H9 (cell line): ENCODE results near the gene FSIP2. TPM values are rescaled to one million over a fixed set of nuclear protein-coding genes. Genes with fewer than 3 reads are reported as not detected.

Experiments
- DNase-seq: peaks from one replicate; pipeline ENCODE4 v3.0.0-alpha.2; 2017
- H2AFZ ChIP-seq: one replicate; pipeline ENCODE4 v1.6.1; 2013; ENCODE audit warnings: mild to moderate bottlenecking, low read length, control low read depth, moderate library complexity
- H2AK5ac ChIP-seq: 2 replicates; pipeline ENCODE4 v1.6.1; 2013; ENCODE audit warnings: low read length, control low read depth, mixed read lengths; ENCODE audit not compliant: insufficient read length
- H2BK120ac ChIP-seq: one replicate; pipeline ENCODE4 v1.6.1; 2013; ENCODE audit warnings: low read depth, mild to moderate bottlenecking, low read length, control low read depth, inconsistent platforms; ENCODE audit not compliant: poor library complexity, severe bottlenecking
- H2BK12ac ChIP-seq: 2 replicates; pipeline ENCODE4 v1.6.1; 2013; ENCODE audit warnings: low read length, control low read depth, mixed read lengths, low read depth; ENCODE audit not compliant: insufficient read length
- H2BK15ac ChIP-seq: 2 replicates; pipeline ENCODE4 v1.6.1; 2013; ENCODE audit warnings: low read depth, low read length, control low read depth
- H2BK20ac ChIP-seq: one replicate; pipeline ENCODE4 v1.6.1; 2013; ENCODE audit warnings: low read depth, mild to moderate bottlenecking, low read length, control low read depth, inconsistent platforms; ENCODE audit not compliant: poor library complexity, severe bottlenecking
- H2BK5ac ChIP-seq: 2 replicates; pipeline ENCODE4 v1.6.1; 2013; ENCODE audit warnings: low read length, control low read depth, mixed read lengths; ENCODE audit not compliant: insufficient read length
- H3K14ac ChIP-seq: 2 replicates; pipeline ENCODE4 v1.6.1; 2013; ENCODE audit warnings: low read length, control low read depth; ENCODE audit not compliant: insufficient read depth
- H3K18ac ChIP-seq: 2 replicates; pipeline ENCODE4 v1.6.1; 2013; ENCODE audit warnings: low read depth, mild to moderate bottlenecking, mixed read lengths, low read length, control low read depth; ENCODE audit not compliant: insufficient read length
- H3K23ac ChIP-seq: 2 replicates; pipeline ENCODE4 v1.6.1; 2013; ENCODE audit warnings: low read length, control low read depth, mixed read lengths, low read depth; ENCODE audit not compliant: insufficient read length
- H3K23me2 ChIP-seq: 2 replicates; pipeline ENCODE4 v1.6.1; 2013; ENCODE audit warnings: low read depth, mild to moderate bottlenecking, mixed read lengths, low read length, control low read depth; ENCODE audit not compliant: insufficient read length, poor library complexity, severe bottlenecking
- H3K27ac ChIP-seq: 2 replicates; pipeline ENCODE4 v1.5.1; 2013; ENCODE audit warnings: low read length, control low read depth, mixed read lengths, low read depth; ENCODE audit not compliant: insufficient read length
- H3K27me3 ChIP-seq: 2 replicates; pipeline ENCODE4 v1.6.1; 2013; ENCODE audit warnings: low read length, control low read depth, inconsistent platforms; ENCODE audit not compliant: insufficient read depth
- H3K4ac ChIP-seq: 2 replicates; pipeline ENCODE4 v1.6.1; 2013; ENCODE audit warnings: low read depth, mild to moderate bottlenecking, control low read depth, inconsistent platforms, low read length, moderate library complexity
- H3K4me1 ChIP-seq: 2 replicates; pipeline ENCODE4 v1.6.1; 2013; ENCODE audit warnings: low read length, control low read depth, inconsistent platforms; ENCODE audit not compliant: insufficient read depth
- H3K4me2 ChIP-seq: 2 replicates; pipeline ENCODE4 v1.6.1; 2013; ENCODE audit warnings: low read length, control low read depth, mixed read lengths; ENCODE audit not compliant: insufficient read length, insufficient read depth
- H3K56ac ChIP-seq: 2 replicates; pipeline ENCODE4 v1.6.1; 2013; ENCODE audit warnings: low read depth, mild to moderate bottlenecking, mixed read lengths, low read length, control low read depth; ENCODE audit not compliant: insufficient read length
- H3K79me1 ChIP-seq: 2 replicates; pipeline ENCODE4 v1.6.1; 2013; ENCODE audit warnings: low read depth, mild to moderate bottlenecking, moderate library complexity, low read length, control low read depth, inconsistent platforms; ENCODE audit not compliant: insufficient read depth, poor library complexity, severe bottlenecking
- H3K79me2 ChIP-seq: 2 replicates; pipeline ENCODE4 v1.6.1; 2013; ENCODE audit warnings: low read length, control low read depth, inconsistent platforms; ENCODE audit not compliant: insufficient read depth
- H3K9ac ChIP-seq: 2 replicates; pipeline ENCODE4 v1.6.1; 2013; ENCODE audit warnings: low read length, control low read depth, mixed read lengths; ENCODE audit not compliant: insufficient read length; ENCODE audit errors: extremely low read depth
- H3K9me3 ChIP-seq: one replicate; pipeline ENCODE4 v1.6.1; 2013; ENCODE audit warnings: low read depth, low read length, inconsistent platforms; ENCODE audit not compliant: control insufficient read depth
- H3T11ph ChIP-seq: one replicate; pipeline ENCODE4 v1.6.1; 2013; ENCODE audit warnings: mild to moderate bottlenecking, low read length, control low read depth, inconsistent platforms
- H4K20me1 ChIP-seq: one replicate; pipeline ENCODE4 v1.6.1; 2013; ENCODE audit not compliant: control insufficient read depth, insufficient read length, insufficient read depth
- H4K5ac ChIP-seq: 2 replicates; pipeline ENCODE4 v1.6.1; 2013; ENCODE audit warnings: low read depth, mild to moderate bottlenecking, mixed read lengths, low read length, control low read depth; ENCODE audit not compliant: insufficient read length
- H4K8ac ChIP-seq: replicated peaks from 2 replicates; pipeline ENCODE4 v1.6.1; 2013; ENCODE audit warnings: low read length, control low read depth, mixed read lengths, low read depth; ENCODE audit not compliant: insufficient read length
- H4K91ac ChIP-seq: 2 replicates; pipeline ENCODE4 v1.6.1; 2013; ENCODE audit warnings: low read depth, mild to moderate bottlenecking, moderate library complexity, mixed read lengths, low read length, control low read depth; ENCODE audit not compliant: insufficient read length
- H3K27ac Mint-ChIP-seq, 3 experiments: 2 replicates in 2 of 3; 3 replicates in 1 of 3; pipeline ENCODE4 v1.8.0; 2020 to 2021; ENCODE audit warnings: mixed read lengths in 3 of 3, mild to moderate bottlenecking in 1 of 3, moderate library complexity in 1 of 3
- H3K27me3 Mint-ChIP-seq: 2 replicates; pipeline ENCODE4 v1.8.0; 2021; ENCODE audit warnings: low read depth, mild to moderate bottlenecking, moderate library complexity, mixed read lengths
- H3K36me3 Mint-ChIP-seq, 3 experiments: 2 replicates in 2 of 3; 3 replicates in 1 of 3; pipeline ENCODE4 v1.8.0; 2020 to 2021; ENCODE audit warnings: low read depth in 3 of 3, mixed read lengths in 3 of 3; ENCODE audit not compliant: insufficient read depth in 1 of 3
- H3K4me1 Mint-ChIP-seq, 2 experiments: 2 replicates each; pipeline ENCODE4 v1.8.0; 2020; ENCODE audit warnings: mixed read lengths in 2 of 2
- H3K4me3 Mint-ChIP-seq, 2 experiments: 2 replicates in 1 of 2; 3 replicates in 1 of 2; pipeline ENCODE4 v1.8.0; 2020 to 2021; ENCODE audit warnings: mild to moderate bottlenecking in 2 of 2, mixed read lengths in 2 of 2, moderate library complexity in 1 of 2
- H3K9me3 Mint-ChIP-seq, 2 experiments: 2 replicates in 1 of 2; 3 replicates in 1 of 2; pipeline ENCODE4 v1.8.0; 2020; ENCODE audit warnings: mild to moderate bottlenecking in 2 of 2, mixed read lengths in 2 of 2, moderate library complexity in 1 of 2
- WGBS: extraction: QIAGEN DNeasy Blood & Tissue Kit; methylation state at CpG from one replicate; pipeline ENCODE4 v1.1.7; 2013; ENCODE audit warnings: missing lambda C conversion rate, low lambda C conversion rate, mixed read lengths; ENCODE audit not compliant: insufficient read length; ENCODE audit errors: extremely low coverage; 5-methylcytosine and 5-hydroxymethylcytosine counted together
- total RNA-seq: library from RNA; stranded (reverse); gene quantifications from 2 replicates; pipeline ENCODE4 v1.2.1, GENCODE V29; 2021
- TF ChIP-seq, protein P1 (sequence below): fragments of 200-600 bp; sonication (generic); conservative IDR thresholded peaks from 3 replicates; pipeline ENCODE4 v1.8.0; 2021; ENCODE audit warnings: antibody characterized with exemption, mild to moderate bottlenecking

Gene FSIP2
- total RNA-seq, 1 experiment from 2014 or later: 2.4 TPM

DNA sequence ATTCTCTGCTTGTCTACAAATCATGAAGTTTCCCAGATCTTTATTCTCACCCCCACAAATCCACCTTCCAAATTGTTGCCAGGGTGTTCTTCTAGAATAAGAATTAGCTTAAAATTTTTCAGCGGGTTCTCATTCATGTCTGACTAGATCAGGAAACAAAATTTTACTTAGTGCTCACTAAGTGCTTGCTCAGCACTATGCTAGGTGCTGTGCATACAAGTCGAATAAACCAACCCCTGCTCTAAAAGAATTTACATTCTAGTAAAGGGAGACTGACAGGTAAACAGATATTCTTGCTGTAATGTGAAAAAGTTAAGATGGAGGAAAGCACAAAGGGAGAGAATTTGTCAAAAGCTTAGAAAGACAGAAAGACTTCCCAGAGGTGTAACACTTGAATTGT is 2.4 kb upstream of the FSIP2 start:
- H2BK20ac ChIP-seq: no peak overlapping the region
- H4K20me1 ChIP-seq: no peaks in the 10 kb centered on the region
- peaks cover 8 to 14% of the 10 kb centered on the region in 2 experiments for H3K4me1 Mint-ChIP-seq

More for the DNA sequence above, 2.4 kb upstream of the FSIP2 start:
- Histone ChIP-seq H3K79me1 (no peaks in the 10 kb centered on the region), H3K4me1 (0 out of 2 replicates have a peak, but pooled peaks cover 3% of the 10 kb centered on the region), H4K5ac (no peak overlapping the region), H2AFZ (no peak overlapping the region), H3K56ac (no peak overlapping the region), H3K27ac (no peak overlapping the region), H2AK5ac (no peak overlapping the region), H3K23ac (no peak overlapping the region), H3K79me2 (no peaks in the 10 kb centered on the region), H3K4ac (no peak overlapping the region), H3K9ac (no peak overlapping the region), H3K9me3 (no peaks in the 10 kb centered on the region), H3K4me2 (no peak overlapping the region), H2BK120ac (no peak overlapping the region), H3K23me2 (peaks cover 9% of the 10 kb centered on the region), H3T11ph (no peak overlapping the region), H2BK12ac (no peak overlapping the region), H3K27me3 (no peaks in the 10 kb centered on the region), H3K14ac (no peak overlapping the region), H2BK5ac (no peak overlapping the region), H2BK15ac (no peak overlapping the region), H3K18ac (no peak overlapping the region), H4K91ac (no peak overlapping the region), H4K8ac (no peak overlapping the region)
- no peak overlapping the region for H3K27ac Mint-ChIP-seq
- peaks cover 3% of the 10 kb centered on the region for H3K27me3 Mint-ChIP-seq
- no CpG with 5 or more reads among the region's 2 CpGs for WGBS
- H3K4me3 Mint-ChIP-seq: no peak overlapping the region
- no peaks in the 10 kb centered on the region; a peak in 2 of 7 replicates for H3K36me3 Mint-ChIP-seq
- DNase-seq: no peak
- TF ChIP-seq, protein P1, sequence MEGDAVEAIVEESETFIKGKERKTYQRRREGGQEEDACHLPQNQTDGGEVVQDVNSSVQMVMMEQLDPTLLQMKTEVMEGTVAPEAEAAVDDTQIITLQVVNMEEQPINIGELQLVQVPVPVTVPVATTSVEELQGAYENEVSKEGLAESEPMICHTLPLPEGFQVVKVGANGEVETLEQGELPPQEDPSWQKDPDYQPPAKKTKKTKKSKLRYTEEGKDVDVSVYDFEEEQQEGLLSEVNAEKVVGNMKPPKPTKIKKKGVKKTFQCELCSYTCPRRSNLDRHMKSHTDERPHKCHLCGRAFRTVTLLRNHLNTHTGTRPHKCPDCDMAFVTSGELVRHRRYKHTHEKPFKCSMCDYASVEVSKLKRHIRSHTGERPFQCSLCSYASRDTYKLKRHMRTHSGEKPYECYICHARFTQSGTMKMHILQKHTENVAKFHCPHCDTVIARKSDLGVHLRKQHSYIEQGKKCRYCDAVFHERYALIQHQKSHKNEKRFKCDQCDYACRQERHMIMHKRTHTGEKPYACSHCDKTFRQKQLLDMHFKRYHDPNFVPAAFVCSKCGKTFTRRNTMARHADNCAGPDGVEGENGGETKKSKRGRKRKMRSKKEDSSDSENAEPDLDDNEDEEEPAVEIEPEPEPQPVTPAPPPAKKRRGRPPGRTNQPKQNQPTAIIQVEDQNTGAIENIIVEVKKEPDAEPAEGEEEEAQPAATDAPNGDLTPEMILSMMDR: no peak
- H3K9me3 Mint-ChIP-seq: no peaks in the 10 kb centered on the region
